Measurements from ENCODE around the gene ZNF335.

GRCh38 chr20:45994761-45995493 lies 22.9 kb upstream of the ZNF335 start:
- TF ChIP-seq POLR2A (IDR thresholded peaks at IDR 0.05; ENCODE audit: low read depth) (no peak), EP300 (IDR thresholded peaks at IDR 0.05) (no peak), CTCF (IDR thresholded peaks at IDR 0.05) (no peak), POLR2AphosphoS5 (IDR thresholded peaks at IDR 0.05) (no peak)
